Measurements from ENCODE around the gene FFAR2.

The FFAR2 gene

GRCh38 chr19:35498220-35498619 lies 50.2 kb downstream of the FFAR2 start:
- no peaks in the 10 kb centered on the region for H3K4me1 ChIP-seq (ENCODE audit: control insufficient read depth, insufficient read depth, low read length)
- H3K9me3 ChIP-seq (ENCODE audit: control insufficient read depth, insufficient read depth, low read length): no peaks in the 10 kb centered on the region
- peaks cover 39% of the 10 kb centered on the region for H3K36me3 ChIP-seq (ENCODE audit: control insufficient read depth, insufficient read depth, low read length)
- H3K4me3 ChIP-seq (ENCODE audit: low read depth, low read length): no peak overlapping the region
- H3K9ac ChIP-seq (ENCODE audit: low read depth, low read length): no peak overlapping the region
- no peaks in the 10 kb centered on the region for H3K27me3 ChIP-seq (ENCODE audit: control insufficient read depth, insufficient read depth, low read length)

GRCh38 chr19:35498984-35499527 lies 51.0 kb downstream of the FFAR2 start:
- Histone ChIP-seq H3K9me3 (ENCODE audit: control insufficient read depth, insufficient read depth, low read length) (no peaks in the 10 kb centered on the region), H3K9ac (ENCODE audit: low read depth, low read length) (no peak overlapping the region), H3K36me3 (ENCODE audit: control insufficient read depth, insufficient read depth, low read length) (peaks cover 43% of the 10 kb centered on the region), H3K4me3 (ENCODE audit: low read depth, low read length) (no peak overlapping the region), H3K27me3 (ENCODE audit: control insufficient read depth, insufficient read depth, low read length) (no peaks in the 10 kb centered on the region), H3K4me1 (ENCODE audit: control insufficient read depth, insufficient read depth, low read length) (no peaks in the 10 kb centered on the region)

GRCh38 chr19:35500611-35501010 lies 52.6 kb downstream of the FFAR2 start:
- H3K9ac ChIP-seq (ENCODE audit: low read depth, low read length): no peak overlapping the region
- H3K36me3 ChIP-seq (ENCODE audit: control insufficient read depth, insufficient read depth, low read length): peaks cover 56% of the 10 kb centered on the region
- H3K27me3 ChIP-seq (ENCODE audit: control insufficient read depth, insufficient read depth, low read length): no peaks in the 10 kb centered on the region
- no peaks in the 10 kb centered on the region for H3K9me3 ChIP-seq (ENCODE audit: control insufficient read depth, insufficient read depth, low read length)
- H3K4me1 ChIP-seq (ENCODE audit: control insufficient read depth, insufficient read depth, low read length): no peaks in the 10 kb centered on the region
- no peak overlapping the region for H3K4me3 ChIP-seq (ENCODE audit: low read depth, low read length)
